Activated naive CD4-positive, alpha-beta T cell treated with anti-CD3 and anti-CD28 coated beads, Interleukin-2, amount 10 ng/mL, durations not matched to agents 7 days and 5 days (primary cell): Measurements from ENCODE around the gene MYO1H.
A peak's percentile ranks its signal among the peaks of the same experiment; 100 is the strongest.
"Not testable (repeated sequence)": the region's sequence is repeated elsewhere in the genome, so short reads cannot be mapped to it uniquely, and the experiment has no call there.

ENCODE experiments used
- CTCF ChIA-PET: fragments of 350-600 bp; sonication (Branson Sonifier 250); formaldehyde crosslinking; loops from one replicate; lab custom pipeline; 2021; ENCODE audit warnings: antibody characterized with exemption; lab: Charles Lee
- DNase-seq: peaks from one replicate; pipeline ENCODE4 v3.0.0-alpha.2; 2020
- H3K27ac Mint-ChIP-seq: one replicate; pipeline ENCODE4 v1.8.0; 2021; ENCODE audit warnings: mild to moderate bottlenecking, moderate library complexity, mixed read lengths
- H3K27me3 Mint-ChIP-seq: one replicate; pipeline ENCODE4 v1.8.0; 2021; ENCODE audit warnings: mild to moderate bottlenecking, mixed read lengths
- H3K36me3 Mint-ChIP-seq: one replicate; pipeline ENCODE4 v1.8.0; 2021; ENCODE audit warnings: mixed read lengths
- H3K4me1 Mint-ChIP-seq: one replicate; pipeline ENCODE4 v1.8.0; 2021; ENCODE audit warnings: mixed read lengths
- H3K4me3 Mint-ChIP-seq: one replicate; pipeline ENCODE4 v1.8.0; 2021; ENCODE audit warnings: mild to moderate bottlenecking, moderate library complexity, mixed read lengths
- H3K9me3 Mint-ChIP-seq: one replicate; pipeline ENCODE4 v1.8.0; 2021; ENCODE audit warnings: mixed read lengths

MYO1H gene

GRCh38 chr12:109377139-109377685 is 29.5 kb downstream of the MYO1H start:
- H3K27me3 Mint-ChIP-seq, result peaks cover 15% of the 10 kb centered on the region
- no peak overlapping the region for H3K27ac Mint-ChIP-seq
- CTCF ChIA-PET, result interaction anchor here (1.1 to 2.9 kb wide), 3 partner anchors 11 to 56 kb away, joined by 3 to 11 read pairs (median 4); no protein-coding TSS in a partner anchor
- no peaks in the 10 kb centered on the region for H3K4me1 Mint-ChIP-seq
- H3K9me3 Mint-ChIP-seq, result no peaks in the 10 kb centered on the region
- no peak overlapping the region for H3K4me3 Mint-ChIP-seq
- no peaks in the 10 kb centered on the region for H3K36me3 Mint-ChIP-seq
- no peak for DNase-seq

- peaks cover 19% of the 10 kb centered on the region for H3K27me3 Mint-ChIP-seq
- CTCF ChIA-PET, result interaction anchor here (1.1 to 2.9 kb wide), 2 partner anchors 15 to 54 kb away, joined by 3 to 11 read pairs; no protein-coding TSS in a partner anchor
- H3K27ac Mint-ChIP-seq, result no peak overlapping the region
- no peak overlapping the region for H3K4me3 Mint-ChIP-seq
- no peaks in the 10 kb centered on the region for H3K4me1 Mint-ChIP-seq
- DNase-seq, result no peak
- H3K36me3 Mint-ChIP-seq, result no peaks in the 10 kb centered on the region
- no peaks in the 10 kb centered on the region for H3K9me3 Mint-ChIP-seq
Measured at GRCh38 chr12:109378569-109378968, 30.9 kb downstream of the MYO1H start.

- Mint-ChIP-seq H3K4me1 (no peaks in the 10 kb centered on the region), H3K4me3 (no peak overlapping the region), H3K36me3 (no peaks in the 10 kb centered on the region), H3K9me3 (no peaks in the 10 kb centered on the region), H3K27me3 (peaks cover 20% of the 10 kb centered on the region), H3K27ac (no peak overlapping the region)
- DNase-seq, result no peak
- CTCF ChIA-PET, result interaction anchor here (1.2 kb wide), 1 partner anchor 118 kb away, joined by 4 read pairs; no protein-coding TSS in a partner anchor
Measured at GRCh38 chr12:109382031-109382430, 34.3 kb downstream of the MYO1H start.

GRCh38 chr12:109383240-109383639 is 35.5 kb downstream of the MYO1H start:
- Mint-ChIP-seq H3K27ac (no peak overlapping the region), H3K4me1 (no peaks in the 10 kb centered on the region), H3K36me3 (no peaks in the 10 kb centered on the region), H3K9me3 (peaks cover 4% of the 10 kb centered on the region), H3K4me3 (no peak overlapping the region), H3K27me3 (peaks cover 27% of the 10 kb centered on the region)
- CTCF ChIA-PET, result interaction anchor here (0.6 to 1.4 kb wide), 3 partner anchors 119 to 288 kb away, joined by 3 to 4 read pairs (median 3); no protein-coding TSS in a partner anchor
- DNase-seq, result no peak

GRCh38 chr12:109385339-109386058 is 37.8 kb downstream of the MYO1H start:
- Mint-ChIP-seq H3K27ac (no peak overlapping the region), H3K4me1 (no peaks in the 10 kb centered on the region), H3K4me3 (no peak overlapping the region), H3K9me3 (peaks cover 4% of the 10 kb centered on the region), H3K27me3 (peaks cover 28% of the 10 kb centered on the region), H3K36me3 (no peaks in the 10 kb centered on the region)
- DNase-seq, result no peak
- CTCF ChIA-PET, result interaction anchor here (0.6 to 1.8 kb wide), 12 partner anchors 8 to 277 kb away, joined by 3 to 10 read pairs (median 3); partner anchors contain the start of gene ACACB

GRCh38 chr12:109386059-109386433 is 38.3 kb downstream of the MYO1H start:
- DNase-seq, result no peak
- H3K4me1 Mint-ChIP-seq, result no peaks in the 10 kb centered on the region
- no peak overlapping the region for H3K4me3 Mint-ChIP-seq
- CTCF ChIA-PET, result interaction anchor here (0.7 to 1.8 kb wide), 12 partner anchors 8 to 1853 kb away, joined by 3 to 10 read pairs (median 4); partner anchors contain the start of gene ACACB
- no peaks in the 10 kb centered on the region for H3K36me3 Mint-ChIP-seq
- peaks cover 28% of the 10 kb centered on the region for H3K27me3 Mint-ChIP-seq
- H3K9me3 Mint-ChIP-seq, result peaks cover 4% of the 10 kb centered on the region
- no peak overlapping the region for H3K27ac Mint-ChIP-seq

- no peak for DNase-seq
- Mint-ChIP-seq H3K27ac (no peak overlapping the region), H3K4me3 (no peak overlapping the region), H3K9me3 (peaks cover 4% of the 10 kb centered on the region), H3K36me3 (no peaks in the 10 kb centered on the region), H3K4me1 (no peaks in the 10 kb centered on the region), H3K27me3 (peaks cover 33% of the 10 kb centered on the region)
- CTCF ChIA-PET, result interaction anchor here (0.5 to 4.2 kb wide), 6 partner anchors 11 to 275 kb away, joined by 3 to 15 read pairs (median 5); no protein-coding TSS in a partner anchor
Measured at GRCh38 chr12:109387425-109388166, 39.9 kb downstream of the MYO1H start.

- H3K4me3 Mint-ChIP-seq, result no peak overlapping the region
- no peak overlapping the region for H3K27ac Mint-ChIP-seq
- H3K9me3 Mint-ChIP-seq, result peaks cover 4% of the 10 kb centered on the region
- no peaks in the 10 kb centered on the region for H3K36me3 Mint-ChIP-seq
- DNase-seq, result no peak
- CTCF ChIA-PET, result interaction anchor here (1.0 to 4.2 kb wide), 5 partner anchors 10 to 276 kb away, joined by 4 to 15 read pairs (median 6); no protein-coding TSS in a partner anchor
- no peaks in the 10 kb centered on the region for H3K4me1 Mint-ChIP-seq
- peaks cover 33% of the 10 kb centered on the region for H3K27me3 Mint-ChIP-seq
Measured at GRCh38 chr12:109388167-109388563, 40.5 kb downstream of the MYO1H start.

- H3K27me3 Mint-ChIP-seq, result peaks cover 29% of the 10 kb centered on the region
Measured at GRCh38 chr12:109389146-109389545, 41.4 kb downstream of the MYO1H start.

GRCh38 chr12:109393437-109394345 is 46.0 kb downstream of the MYO1H start:
- Mint-ChIP-seq H3K36me3 (no peaks in the 10 kb centered on the region), H3K4me1 (no peaks in the 10 kb centered on the region), H3K27ac (no peak overlapping the region), H3K9me3 (no peaks in the 10 kb centered on the region), H3K27me3 (peaks cover 21% of the 10 kb centered on the region), H3K4me3 (no peak overlapping the region)
- CTCF ChIA-PET, result interaction anchor here (0.6 to 3.0 kb wide), 16 partner anchors 8 to 1403 kb away, joined by 3 to 15 read pairs (median 4); no protein-coding TSS in a partner anchor
- peak; percentile 54 for DNase-seq

More at GRCh38 chr12:109389146-109389545, 41.4 kb downstream of the MYO1H start:
- CTCF ChIA-PET, result interaction anchor here (0.9 to 4.2 kb wide), 6 partner anchors 9 to 277 kb away, joined by 3 to 15 read pairs (median 5); no protein-coding TSS in a partner anchor
- DNase-seq, result no peak
- no peak overlapping the region for H3K4me3 Mint-ChIP-seq
- no peaks in the 10 kb centered on the region for H3K36me3 Mint-ChIP-seq
- no peaks in the 10 kb centered on the region for H3K4me1 Mint-ChIP-seq
- no peak overlapping the region for H3K27ac Mint-ChIP-seq
- peaks cover 4% of the 10 kb centered on the region for H3K9me3 Mint-ChIP-seq

- H3K9me3 Mint-ChIP-seq, result no peaks in the 10 kb centered on the region
- CTCF ChIA-PET, result interaction anchor here (1.2 to 3.0 kb wide), 2 partner anchors 131 to 283 kb away, joined by 4 to 15 read pairs; no protein-coding TSS in a partner anchor
Measured at GRCh38 chr12:109394891-109395290, 47.2 kb downstream of the MYO1H start.

GRCh38 chr12:109404841-109405240 is 57.1 kb downstream of the MYO1H start:
- H3K36me3 Mint-ChIP-seq, H3K4me3 Mint-ChIP-seq, H3K27ac Mint-ChIP-seq, H3K4me1 Mint-ChIP-seq, CTCF ChIA-PET, H3K9me3 Mint-ChIP-seq, DNase-seq: not testable (repeated sequence)
- peaks cover 23% of the 10 kb centered on the region for H3K27me3 Mint-ChIP-seq

More at GRCh38 chr12:109394891-109395290, 47.2 kb downstream of the MYO1H start:
- DNase-seq, result no peak
- Mint-ChIP-seq H3K4me1 (no peaks in the 10 kb centered on the region), H3K4me3 (no peak overlapping the region), H3K27ac (no peak overlapping the region), H3K27me3 (peaks cover 15% of the 10 kb centered on the region), H3K36me3 (no peaks in the 10 kb centered on the region)

GRCh38 chr12:109406147-109406546 is 58.4 kb downstream of the MYO1H start:
- not testable (repeated sequence) for H3K36me3 Mint-ChIP-seq, H3K4me3 Mint-ChIP-seq, DNase-seq, H3K9me3 Mint-ChIP-seq, H3K27ac Mint-ChIP-seq, H3K4me1 Mint-ChIP-seq
- CTCF ChIA-PET, result interaction anchor here (1.0 kb wide), 1 partner anchor 11 kb away, joined by 4 read pairs; no protein-coding TSS in a partner anchor
- H3K27me3 Mint-ChIP-seq, result peaks cover 23% of the 10 kb centered on the region
